Prostate gland (tissue), 2 donors: ENCODE results near the gene NT5C3B. TPM values are rescaled to one million over a fixed set of nuclear protein-coding genes. Genes with fewer than 3 reads are reported as not detected.
A peak's percentile ranks its signal among the peaks of the same experiment; 100 is the strongest.

Source experiments
- DNase-seq: peaks from one replicate; pipeline ENCODE4 v3.0.0-alpha.2; 2019; ENCODE audit warnings: low spot score
- H3K27ac ChIP-seq, 2 donors: fragments of 200-600 bp; sonication (generic); 2 replicates each; pipeline ENCODE4 v1.5.1; 2017 to 2019
- H3K27me3 ChIP-seq: fragments of 200-600 bp; sonication (generic); replicated peaks from 2 replicates; pipeline ENCODE4 v1.5.1; 2019; ENCODE audit not compliant: insufficient read depth
- H3K36me3 ChIP-seq, 2 donors: fragments of 200-600 bp; sonication (generic); 1 replicate in 1 of 2; 2 replicates in 1 of 2; pipeline versions ENCODE4 v1.5.1 to v1.8.1; 2017 to 2019
- H3K4me1 ChIP-seq: fragments of 200-600 bp; sonication (generic); replicated peaks from 2 replicates; pipeline ENCODE4 v1.5.1; 2019
- H3K4me3 ChIP-seq, 2 donors: fragments of 200-600 bp; sonication (generic); 2 replicates each; pipeline ENCODE4 v1.5.1; 2017 to 2019
- H3K9me3 ChIP-seq: fragments of 200-600 bp; sonication (generic); 2 replicates; pipeline ENCODE4 v1.5.1; 2017
- CTCF ChIP-seq, 4 experiments: fragments of 200-600 bp in 2 of 4; fragments of 450-650 bp in 2 of 4; sonication (generic) in 2 of 4; IDR thresholded peaks; 1 replicate in 3 of 4; 2 replicates in 1 of 4; pipeline ENCODE4 v1.5.1; 2016 to 2019; ENCODE audit warnings: antibody characterized with exemption in 4 of 4, mild to moderate bottlenecking in 2 of 4, moderate library complexity in 2 of 4
- POLR2A ChIP-seq: fragments of 450-650 bp; IDR thresholded peaks from one replicate; pipeline ENCODE4 v1.6.1; 2016; ENCODE audit warnings: antibody characterized with exemption, mild to moderate bottlenecking
- POLR2AphosphoS5 ChIP-seq: sonication (generic); formaldehyde crosslinking; IDR thresholded peaks from one replicate; pipeline ENCODE4 v1.6.1; 2017; ENCODE audit warnings: antibody characterized with exemption
- WGBS: methylation state at CpG from one replicate; pipeline ENCODE4 v1.1.5; 2018; 5-methylcytosine and 5-hydroxymethylcytosine counted together
- intact Hi-C: fragments of 100-400 bp; cut with DNase I; formaldehyde crosslinking; loops from one replicate; pipeline ENCODE4 v1.14.2; 2022
- total RNA-seq, 2 donors: library from RNA; depleted of rRNA; stranded (reverse); fragments of >200 nt; gene quantifications; one replicate each; pipeline ENCODE4 v1.1.0, GENCODE V29; 2016

NT5C3B gene
- total RNA-seq, 2 donors from 2014 or later = 53.9 to 67.2 TPM

GRCh38 chr17:41873559-41874292 is 37.7 kb upstream of the NT5C3B start:
- intact Hi-C loops = no loop called here
- DNase-seq = no peak
- TF ChIP-seq CTCF (IDR thresholded peaks at IDR 0.05) (no peak), POLR2A (no peak), POLR2AphosphoS5 (no peak)
- Histone ChIP-seq H3K9me3 (no peaks in the 10 kb centered on the region), H3K4me1 (peaks cover 9% of the 10 kb centered on the region), H3K27me3 (no peaks in the 10 kb centered on the region), H3K36me3 (peaks cover 12 to 15% of the 10 kb centered on the region in 2 donors), H3K4me3 (no peak overlapping the region), H3K27ac (no peak overlapping the region)
- 95% methylated on average over 10 of the region's 10 CpGs for WGBS

- intact Hi-C loops = no loop called here
- no peak for TF ChIP-seq POLR2A
- TF ChIP-seq CTCF (IDR thresholded peaks at IDR 0.05) = no peak
- no peak for TF ChIP-seq POLR2AphosphoS5
- Histone ChIP-seq H3K27me3 (no peaks in the 10 kb centered on the region), H3K27ac (no peak overlapping the region), H3K9me3 (no peaks in the 10 kb centered on the region), H3K4me1 (peaks cover 9% of the 10 kb centered on the region), H3K36me3 (peaks cover 4 to 6% of the 10 kb centered on the region in 2 donors), H3K4me3 (no peak overlapping the region)
- DNase-seq = no peak
- 90% methylated on average over 10 of the region's 10 CpGs for WGBS
Measured at GRCh38 chr17:41871789-41872188, 35.8 kb upstream of the NT5C3B start.

GRCh38 chr17:41870627-41871026 is 34.6 kb upstream of the NT5C3B start:
- Histone ChIP-seq H3K27ac (peak overlapping the region in 1 of 2 donors; percentile 61), H3K27me3 (no peaks in the 10 kb centered on the region), H3K9me3 (no peaks in the 10 kb centered on the region), H3K4me1 (peaks cover 9% of the 10 kb centered on the region), H3K36me3 (peaks cover 4 to 6% of the 10 kb centered on the region in 2 donors), H3K4me3 (no peak overlapping the region)
- no peak for TF ChIP-seq POLR2A
- no peak for TF ChIP-seq CTCF (IDR thresholded peaks at IDR 0.05)
- TF ChIP-seq POLR2AphosphoS5 = peak; percentile 54
- WGBS = 76% methylated on average over 7 of the region's 7 CpGs
- intact Hi-C loops = no loop called here
- peak; percentile 10 for DNase-seq

GRCh38 chr17:41870097-41870496 is 34.1 kb upstream of the NT5C3B start:
- no peak for DNase-seq
- Histone ChIP-seq H3K36me3 (peaks cover 4 to 6% of the 10 kb centered on the region in 2 donors), H3K27me3 (no peaks in the 10 kb centered on the region), H3K9me3 (no peaks in the 10 kb centered on the region), H3K4me3 (no peak overlapping the region), H3K27ac (peak overlapping the region; percentile 15 to 61), H3K4me1 (peaks cover 9% of the 10 kb centered on the region)
- TF ChIP-seq CTCF (IDR thresholded peaks at IDR 0.05) (no peak), POLR2AphosphoS5 (no peak), POLR2A (no peak)
- 85% methylated on average over 2 of the region's 2 CpGs for WGBS
- intact Hi-C loops = no loop called here

- H3K4me1 ChIP-seq = peaks cover 9% of the 10 kb centered on the region
- H3K9me3 ChIP-seq = no peaks in the 10 kb centered on the region
- H3K27ac ChIP-seq = peak overlapping the region; percentile 15 to 61
- DNase-seq = peak; percentile 77
- TF ChIP-seq CTCF (IDR thresholded peaks at IDR 0.05) (no peak), POLR2A (no peak), POLR2AphosphoS5 (peak; percentile 87)
- peaks cover 4 to 6% of the 10 kb centered on the region in 2 donors for H3K36me3 ChIP-seq
- no peaks in the 10 kb centered on the region for H3K27me3 ChIP-seq
- no peak overlapping the region for H3K4me3 ChIP-seq
- WGBS = 36% methylated on average over 9 of the region's 9 CpGs
- intact Hi-C loops = no loop called here
Measured at GRCh38 chr17:41869426-41869825, 33.4 kb upstream of the NT5C3B start.
